Parietal lobe (tissue), 2 donors: ENCODE results near the gene USP28. TPM values are rescaled to one million over a fixed set of nuclear protein-coding genes. Genes with fewer than 3 reads are reported as not detected.

Experiments used
- small RNA-seq: library from RNA; depleted of rRNA; stranded (forward); fragments of <200 nt; gene quantifications from one replicate; pipeline ENCODE3, GENCODE V24; 2014; ENCODE audit warnings: low replicate concordance
- total RNA-seq: library from RNA; depleted of rRNA; stranded (reverse); fragments of >200 nt; gene quantifications from one replicate; pipeline ENCODE4 v1.2.3, GENCODE V29; 2014

USP28 gene
- total RNA-seq: 38.2 TPM

DNA sequence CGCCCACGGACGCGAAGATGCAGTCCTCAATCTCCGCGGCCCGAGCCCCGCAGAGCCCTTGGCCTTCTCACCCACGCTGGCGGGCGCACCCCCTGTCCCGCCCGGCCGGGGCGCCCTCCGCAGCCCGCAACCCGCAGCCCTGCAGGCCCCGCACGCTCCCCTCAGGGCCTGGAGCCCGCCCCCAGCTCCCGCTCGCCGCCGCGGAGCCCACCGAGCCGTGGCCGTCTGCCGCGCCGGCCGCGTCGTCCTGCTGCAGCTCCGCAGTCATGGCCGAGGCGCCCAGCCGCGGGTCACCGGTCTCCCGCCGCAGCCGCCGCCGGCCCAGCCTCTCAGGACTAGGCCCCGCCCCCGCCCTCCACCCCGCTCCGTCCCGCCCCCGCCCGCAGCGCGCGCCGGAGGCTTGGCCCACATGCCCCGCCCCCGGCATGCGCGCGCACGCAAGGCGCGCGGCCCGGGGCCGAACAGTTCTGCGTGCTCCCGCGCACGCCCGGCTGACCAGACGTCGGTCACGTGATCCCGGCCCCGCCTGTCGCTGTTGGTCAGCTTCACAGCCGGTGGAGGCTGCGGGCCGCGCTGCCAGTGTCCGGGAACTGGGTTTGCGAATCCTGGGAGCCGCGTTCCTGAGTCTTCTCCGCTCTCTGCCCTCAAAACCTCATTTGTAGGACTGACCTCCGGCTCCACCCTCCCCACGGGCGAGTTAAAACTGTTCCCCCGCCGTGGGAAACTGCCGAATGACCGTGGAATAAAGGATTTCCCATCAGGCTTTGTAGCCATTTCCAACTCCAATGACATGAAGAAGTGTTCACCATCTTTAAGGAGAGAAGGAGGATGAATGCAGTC lies at the start of gene USP28:
TSS of gene USP28 (minus strand) at position 339 of the 840 bp plus-strand sequence. CDS start at position 268, 71 bp downstream.

GRCh38 chr11:113904379-113905101 lies 29.2 kb upstream of the USP28 start, which contains the start of gene HTR3B:
Gene HTR3B (plus strand): TSS chr11:113904796. CDS start chr11:113904934, 138 bp downstream.

GRCh38 chr11:113779496-113779895 lies 95.9 kb downstream of the USP28 start, which contains the start of gene CLDN25:
Gene CLDN25 (plus strand): TSS chr11:113779796. CDS start chr11:113779796, 0 bp downstream.

GRCh38 chr11:113773416-113774173 lies 101.8 kb downstream of the USP28 start, which contains the start of gene ZW10:
Gene ZW10 (minus strand): TSS chr11:113773692. CDS start chr11:113773666, 26 bp downstream.

Small RNA genes within 50 kb of the gene (small RNA-seq; reads per million reads assigned to genes)
- gene LRRC37A13P (not detected), gene RNU6-1107P (not detected), gene RPS29P19 (not detected)

Other genes with a start within 250 kb of the USP28 start
- gene TMPRSS5, start 169.3 kb downstream of the USP28 start, total RNA-seq: 4.1 TPM
- 16.0 TPM for gene ZW10, start 101.9 kb downstream of the USP28 start, total RNA-seq
- not detected for gene CLDN25, start 95.8 kb downstream of the USP28 start, total RNA-seq
- not detected for gene HTR3B, start 29.2 kb upstream of the USP28 start, total RNA-seq
- gene HTR3A, start 99.5 kb upstream of the USP28 start, total RNA-seq: 0.63 TPM
- 21.3 TPM for gene ZBTB16, start 184.1 kb upstream of the USP28 start, total RNA-seq